Panc1 (cell line): ENCODE data around the gene RAPSN.

Experiments used
- CTCF ChIP-seq: fragments of 450-650 bp; IDR thresholded peaks from 2 replicates; pipeline ENCODE4 v1.5.1; 2017; ENCODE audit warnings: mild to moderate bottlenecking
- POLR2AphosphoS5 ChIP-seq: IDR thresholded peaks from 2 replicates; pipeline ENCODE4 v1.6.1; 2012; ENCODE audit warnings: mild to moderate bottlenecking, low read depth, low read length, moderate library complexity
- SIN3A ChIP-seq: IDR thresholded peaks from 2 replicates; pipeline ENCODE4 v1.6.1; 2012; ENCODE audit warnings: low read depth, mild to moderate bottlenecking, low read length, moderate library complexity, borderline replicate concordance; ENCODE audit not compliant: insufficient read depth

GRCh38 chr11:47393163-47394049, 55.5 kb downstream of the RAPSN start:
- TF ChIP-seq CTCF (no peak), SIN3A (no peak), POLR2AphosphoS5 (no peak)
